ENCODE measurements around the gene DGKB. TPM values are rescaled to one million over a fixed set of nuclear protein-coding genes. Genes with fewer than 3 reads are reported as not detected.

DGKB gene
- total and polyA plus RNA-seq, 2 of the 8 experiments (the other 6 are each of a cell fraction or from before 2014, with no cell fraction given), result 1.9 to 2.6 TPM

DNA sequence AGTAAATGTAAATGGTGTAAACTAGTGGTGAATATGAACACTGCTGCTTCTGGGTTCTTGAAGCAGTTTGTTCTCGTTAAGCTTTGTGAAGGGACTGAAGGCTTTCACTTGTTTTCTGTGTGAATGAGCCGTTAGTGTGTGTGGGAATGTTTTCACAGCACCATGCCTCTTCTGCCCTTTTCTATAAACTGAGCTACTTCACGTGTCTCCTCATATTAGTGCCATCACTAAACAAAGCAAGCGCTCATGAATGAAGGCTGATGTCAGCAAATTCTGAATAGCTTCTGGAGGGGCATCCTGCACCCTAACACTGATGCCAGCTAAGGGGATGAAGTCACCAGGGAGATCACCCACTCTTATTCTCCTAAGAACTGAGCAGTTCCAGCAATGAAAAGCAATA, 707.5 kb downstream of the DGKB start (continued):
- TF ChIP-seq FOSL1 (IDR thresholded peaks at IDR 0.05; ENCODE audit: insufficient read depth, low read depth, low read length), result no peak

Data from H1 (cell line).